G401 (cell line): ENCODE data around the gene POU2F3. TPM values are rescaled to one million over a fixed set of nuclear protein-coding genes. Genes with fewer than 3 reads are reported as not detected.

Experiments
- DNase-seq: peaks from one replicate; pipeline ENCODE4 v3.0.0-alpha.2; 2015; ENCODE audit warnings: low spot score
- in situ Hi-C: cut with HindIII; loops from 2 replicates; pipeline ENCODE4 v1.10.0; 2016; ENCODE audit warnings: low sequenced_read_pairs, mixed read lengths
- total RNA-seq: library from RNA; depleted of rRNA; stranded (reverse); fragments of >200 nt; shearing (Covaris generic); gene quantifications from 2 replicates; pipeline ENCODE4 v1.2.3, GENCODE V29; 2014; rRNA removed

The POU2F3 gene
- total RNA-seq, 1 experiment from 2014 or later, result not detected

- no peak for DNase-seq
- in situ Hi-C loops, result no loop called here
These were observed 106.3 kb downstream of the POU2F3 start for GRCh38 chr11:120346233-120346632.

GRCh38 chr11:120350637-120351036 lies 110.7 kb downstream of the POU2F3 start:
- no peak for DNase-seq
- in situ Hi-C loops, result no loop called here

GRCh38 chr11:120352405-120352804 lies 112.5 kb downstream of the POU2F3 start:
- in situ Hi-C loops, result no loop called here
- DNase-seq, result no peak

GRCh38 chr11:120354068-120354467 lies 114.1 kb downstream of the POU2F3 start:
- in situ Hi-C loops, result no loop called here
- DNase-seq, result no peak

- in situ Hi-C loops, result no loop called here
- DNase-seq, result no peak
These were observed 114.8 kb downstream of the POU2F3 start for GRCh38 chr11:120354779-120355178.

- in situ Hi-C loops, result no loop called here
- DNase-seq, result no peak
These were observed 117.7 kb downstream of the POU2F3 start for GRCh38 chr11:120357620-120358019.

GRCh38 chr11:120358729-120359128 lies 118.8 kb downstream of the POU2F3 start:
- in situ Hi-C loops, result no loop called here
- no peak for DNase-seq

GRCh38 chr11:120363436-120363835 lies 123.5 kb downstream of the POU2F3 start:
- in situ Hi-C loops, result no loop called here

GRCh38 chr11:120365512-120365911 lies 125.6 kb downstream of the POU2F3 start:
- in situ Hi-C loops, result no loop called here
- no peak for DNase-seq

More at GRCh38 chr11:120363436-120363835, 123.5 kb downstream of the POU2F3 start:
- no peak for DNase-seq

Other genes starting within 250 kb of the POU2F3 start
- gene TRIM29, start 102.0 kb upstream of the POU2F3 start, total RNA-seq, result not detected in 2 replicates
- 13.8 and 18.3 TPM in 2 replicates for gene OAF, start 29.1 kb upstream of the POU2F3 start, total RNA-seq
- 12.5 and 14.8 TPM in 2 replicates for gene TLCD5, start 85.2 kb downstream of the POU2F3 start, total RNA-seq
- 27.5 TPM in 2 replicates for gene ARHGEF12, start 96.3 kb downstream of the POU2F3 start, total RNA-seq